Fibroblast of upper back skin (primary cell): ENCODE data around the gene AGAP2.

Experiments used
- DNase-seq: peaks from one replicate; pipeline ENCODE4 v3.0.0-alpha.2; 2013

Gene AGAP2

DNA sequence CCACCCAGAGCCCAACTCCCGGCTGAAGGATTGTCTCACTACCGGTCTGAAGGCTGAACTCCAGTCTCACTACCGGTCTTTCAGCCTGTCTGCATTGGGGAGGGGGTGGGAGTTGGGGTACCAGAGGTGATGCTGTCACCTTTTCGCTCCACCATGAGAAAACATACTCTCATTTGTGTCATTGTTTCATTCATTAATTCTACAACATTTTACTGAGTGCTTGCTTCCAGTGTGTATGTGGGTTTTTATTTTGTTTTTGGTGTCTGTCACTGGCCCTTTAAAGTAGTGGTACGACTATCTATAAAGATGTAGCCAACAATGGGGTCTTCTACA, 14.1 kb upstream of the AGAP2 start:
- no peak for DNase-seq

DNA sequence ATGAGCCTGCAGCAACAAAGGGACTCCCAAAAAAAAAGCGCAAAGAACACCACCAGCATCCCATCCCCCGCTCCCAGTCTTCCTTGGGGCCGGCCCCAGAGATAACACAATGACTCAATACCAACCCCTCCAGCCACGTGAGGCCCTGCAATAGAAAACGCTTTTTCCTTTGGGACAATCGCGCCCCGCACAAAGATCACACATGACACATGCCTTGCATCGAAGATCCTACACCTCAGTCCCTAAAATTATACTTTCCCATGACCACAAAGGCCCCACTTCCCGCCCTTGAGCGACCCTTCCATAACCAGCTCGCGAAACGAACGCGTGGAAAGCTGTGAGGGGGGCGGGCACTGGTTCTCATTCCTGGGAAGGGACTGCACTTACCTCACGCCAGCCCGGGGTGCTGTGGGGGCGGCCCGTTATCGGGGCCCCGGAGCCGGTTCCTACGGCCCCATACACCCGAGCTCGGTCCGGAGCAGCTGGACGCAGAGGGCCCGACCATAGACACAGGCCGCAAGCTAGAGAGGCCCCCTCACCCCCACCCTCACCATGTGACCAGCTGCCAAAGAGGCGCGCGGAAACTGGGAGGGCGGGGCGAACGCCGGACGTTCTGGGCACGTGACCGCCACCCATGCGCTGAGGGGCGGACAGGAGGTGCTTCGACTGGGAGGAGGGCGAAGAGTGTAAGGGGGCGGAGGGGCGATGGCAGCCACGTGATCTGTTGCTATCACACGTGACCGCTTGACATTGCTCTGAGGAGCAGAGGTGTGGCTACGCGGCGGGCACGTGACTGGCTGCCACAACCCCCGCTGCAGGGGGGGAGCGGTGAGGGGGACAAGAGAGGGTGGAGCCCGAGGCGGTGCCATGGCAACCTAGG, 13.5 kb upstream of the AGAP2 start, which contains the start of gene CDK4:
Gene CDK4 (minus strand): TSS at position 523 of the 880 bp plus-strand sequence. CDS start 593 bp downstream, outside the sequence.
- DNase-seq, result peak; percentile 100

DNA sequence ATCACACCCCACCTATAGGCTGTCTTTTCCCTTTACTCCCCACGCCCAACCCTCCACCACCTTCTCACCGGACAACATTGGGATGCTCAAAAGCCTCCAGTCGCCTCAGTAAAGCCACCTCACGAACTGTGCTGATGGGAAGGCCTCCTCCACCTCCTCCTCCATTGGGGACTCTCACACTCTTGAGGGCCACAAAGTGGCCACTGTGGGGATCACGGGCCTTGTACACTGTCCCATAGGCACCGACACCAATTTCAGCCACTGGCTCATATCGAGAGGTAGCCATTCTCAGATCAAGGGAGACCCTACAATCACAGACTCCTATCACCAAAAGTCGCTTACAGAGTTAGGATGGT, 12.9 kb upstream of the AGAP2 start:
- no peak for DNase-seq

DNA sequence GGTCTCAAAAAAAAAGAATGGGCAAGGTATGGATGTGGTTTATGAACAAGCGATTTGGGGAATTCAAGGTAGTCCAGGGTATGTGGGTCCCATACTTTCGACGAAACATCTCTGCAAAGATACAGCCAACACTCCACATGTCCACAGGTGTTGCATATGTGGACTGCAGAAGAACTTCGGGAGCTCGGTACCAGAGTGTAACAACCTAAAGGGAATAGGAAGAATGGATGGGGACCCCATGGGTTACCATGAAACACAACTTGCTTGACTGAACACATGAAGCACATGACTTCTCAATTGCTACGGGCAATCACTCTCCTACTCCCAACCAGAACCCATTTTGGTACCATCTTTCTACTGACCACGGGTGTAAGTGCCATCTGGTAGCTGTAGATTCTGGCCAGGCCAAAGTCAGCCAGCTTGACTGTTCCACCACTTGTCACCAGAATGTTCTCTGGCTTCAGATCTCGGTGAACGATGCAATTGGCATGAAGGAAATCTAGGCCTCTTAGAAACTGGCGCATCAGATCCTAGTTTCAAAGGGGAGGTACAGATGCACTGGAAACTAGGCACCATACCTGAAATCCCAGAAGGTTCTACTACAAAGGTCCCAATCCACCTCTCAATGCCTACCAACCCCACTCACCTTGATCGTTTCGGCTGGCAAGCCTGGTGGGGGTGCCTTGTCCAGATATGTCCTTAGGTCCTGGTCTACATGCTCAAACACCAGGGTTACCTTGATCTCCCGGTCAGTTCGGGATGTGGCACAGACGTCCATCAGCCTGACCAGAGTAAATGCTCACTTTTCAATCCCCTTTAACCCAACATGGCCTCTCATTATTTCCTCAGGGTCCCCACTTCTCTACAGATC, 12.3 kb upstream of the AGAP2 start:
- no peak for DNase-seq

DNA sequence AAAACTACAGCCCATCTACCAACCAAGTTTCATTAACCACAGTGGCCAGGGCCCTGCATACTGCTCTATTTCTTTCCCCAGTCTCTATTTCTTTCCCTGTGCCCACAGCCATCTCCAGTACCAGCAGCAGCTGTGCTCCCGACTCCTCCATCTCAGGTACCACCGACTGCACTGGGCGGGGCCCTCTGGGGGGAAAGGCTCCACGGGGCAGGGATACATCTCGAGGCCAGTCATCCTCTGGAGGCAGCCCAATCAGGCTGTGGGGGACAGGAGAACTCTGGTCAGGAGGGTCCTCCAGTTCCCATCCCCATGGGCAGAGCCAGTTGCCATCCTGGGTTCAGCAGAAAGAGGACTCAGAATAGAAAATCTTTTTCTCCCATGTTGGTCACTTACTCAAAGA, 10.5 kb upstream of the AGAP2 start:
- DNase-seq, result no peak

DNA sequence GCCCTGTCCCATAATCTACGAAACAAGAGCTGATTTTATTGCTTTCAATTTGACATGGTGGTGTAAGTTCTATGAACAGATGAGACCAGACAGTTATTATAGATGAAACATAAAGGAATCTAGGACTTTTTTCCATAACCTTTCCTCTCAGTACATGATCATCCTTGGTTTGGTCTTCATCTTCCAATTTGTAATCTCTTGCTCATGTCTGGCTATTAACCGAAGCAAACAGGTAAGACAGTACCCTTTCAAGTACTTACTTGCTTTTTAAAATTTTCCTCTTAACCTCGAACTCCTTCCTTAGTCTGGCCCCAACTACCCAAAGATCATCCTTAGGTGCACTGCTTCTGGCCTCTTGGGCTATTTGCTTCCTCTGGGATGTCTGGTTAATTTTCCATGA, 7.5 kb upstream of the AGAP2 start:
- no peak for DNase-seq

DNA sequence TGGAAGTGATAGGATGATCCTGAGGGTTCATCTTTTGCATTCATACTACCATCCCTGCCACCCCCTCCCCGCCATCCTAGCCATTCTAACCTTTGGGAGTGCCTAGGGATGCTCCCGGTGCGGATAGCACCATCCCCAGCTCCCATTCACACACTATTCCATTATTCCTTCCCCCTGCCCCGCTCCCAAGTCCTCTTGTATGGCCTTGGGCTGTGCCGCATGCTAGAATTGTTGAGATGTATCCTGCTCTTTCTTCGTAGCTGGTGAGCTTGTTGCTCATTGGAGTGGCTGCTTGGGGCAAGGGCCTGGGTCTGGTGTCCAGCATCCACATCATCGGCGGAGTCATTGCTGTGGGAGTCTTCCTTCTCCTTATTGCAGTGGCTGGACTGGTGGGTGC, 6.9 kb upstream of the AGAP2 start:
- no peak for DNase-seq

DNA sequence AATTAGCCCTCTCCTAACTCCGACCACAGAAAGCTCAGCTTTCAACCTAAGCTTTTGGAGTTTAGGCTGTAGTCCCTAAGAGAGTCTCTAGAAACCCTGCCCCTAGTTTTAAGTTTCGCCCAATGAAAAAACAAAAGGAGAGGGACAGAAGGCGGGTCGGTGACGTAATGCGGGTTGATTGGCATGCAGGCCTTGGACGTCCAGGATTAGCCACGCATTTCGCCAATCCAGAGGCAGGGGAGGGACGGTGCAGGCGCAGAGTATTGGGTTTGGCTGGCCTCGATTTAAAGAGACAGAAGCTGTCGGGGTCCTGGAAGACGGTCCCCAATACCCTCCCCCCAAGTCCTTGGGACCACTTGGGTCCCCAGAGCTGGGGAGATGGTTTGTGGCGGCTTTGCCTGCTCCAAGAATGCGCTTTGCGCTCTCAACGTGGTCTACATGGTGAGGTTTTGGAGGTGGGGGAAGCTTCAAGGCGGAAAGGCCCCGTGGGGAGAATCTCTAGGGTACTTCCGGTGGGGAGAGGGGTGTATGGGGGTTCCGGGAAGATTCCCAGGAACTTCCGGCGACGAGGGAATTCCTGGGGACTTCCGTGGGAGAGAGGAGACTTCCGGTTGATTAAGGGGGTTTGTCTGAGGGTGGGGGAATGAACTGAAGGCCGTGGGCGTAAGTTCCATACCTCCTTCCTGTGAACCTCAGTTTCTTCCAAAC, 6.4 kb upstream of the AGAP2 start, which contains the start of gene TSPAN31:
Gene TSPAN31 (plus strand): TSS at position 263 of the 708 bp plus-strand sequence. CDS start 116 bp downstream, at position 379.
- DNase-seq, result peak; percentile 99

DNA sequence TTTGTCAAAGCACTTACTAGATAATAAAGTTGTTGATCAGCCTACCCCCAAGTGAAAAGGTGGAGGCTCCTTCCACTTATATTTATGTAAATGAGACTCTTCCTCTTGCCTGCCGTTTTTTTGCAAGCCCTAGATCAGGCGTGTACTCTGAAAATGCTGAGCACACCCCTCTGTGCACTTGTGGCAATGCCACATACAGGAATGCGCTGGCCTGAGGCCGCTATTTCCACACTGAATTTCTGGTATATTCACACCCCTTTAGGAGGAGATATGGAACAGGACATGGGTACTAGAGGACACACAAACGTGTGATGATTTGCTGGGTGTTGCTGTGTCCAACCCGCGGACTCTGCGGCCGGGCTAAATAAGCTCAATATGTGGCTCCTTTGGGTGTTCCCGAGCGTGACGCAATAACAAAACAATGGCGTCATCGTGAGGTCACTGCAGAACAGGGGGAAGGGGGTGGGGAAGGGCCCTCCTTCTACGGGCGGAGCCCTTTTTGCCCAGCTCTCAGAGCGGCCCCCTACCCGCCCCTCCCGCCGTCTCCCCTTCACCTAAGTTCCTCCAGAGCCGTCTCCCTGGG, 5.7 kb upstream of the AGAP2 start:
- DNase-seq, result no peak

DNA sequence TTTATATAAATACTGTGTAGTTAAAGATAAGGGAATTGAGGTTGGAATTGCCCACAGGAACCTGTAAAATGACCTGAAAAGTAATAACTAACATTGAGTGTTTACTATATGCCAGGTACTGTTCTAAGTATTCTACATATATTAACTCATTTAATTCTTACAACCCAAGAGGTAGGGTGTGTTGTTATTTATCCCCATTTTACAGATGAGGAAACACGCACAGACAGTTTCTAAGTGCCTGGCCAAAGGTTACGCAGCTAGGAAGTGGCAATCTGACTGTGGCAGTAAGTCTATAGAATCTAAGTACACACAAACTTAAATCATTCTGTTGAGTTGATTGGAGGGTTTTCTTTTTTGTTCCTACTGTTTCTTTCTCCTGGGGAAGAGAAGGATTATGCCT, 5.2 kb upstream of the AGAP2 start:
- DNase-seq, result no peak

DNA sequence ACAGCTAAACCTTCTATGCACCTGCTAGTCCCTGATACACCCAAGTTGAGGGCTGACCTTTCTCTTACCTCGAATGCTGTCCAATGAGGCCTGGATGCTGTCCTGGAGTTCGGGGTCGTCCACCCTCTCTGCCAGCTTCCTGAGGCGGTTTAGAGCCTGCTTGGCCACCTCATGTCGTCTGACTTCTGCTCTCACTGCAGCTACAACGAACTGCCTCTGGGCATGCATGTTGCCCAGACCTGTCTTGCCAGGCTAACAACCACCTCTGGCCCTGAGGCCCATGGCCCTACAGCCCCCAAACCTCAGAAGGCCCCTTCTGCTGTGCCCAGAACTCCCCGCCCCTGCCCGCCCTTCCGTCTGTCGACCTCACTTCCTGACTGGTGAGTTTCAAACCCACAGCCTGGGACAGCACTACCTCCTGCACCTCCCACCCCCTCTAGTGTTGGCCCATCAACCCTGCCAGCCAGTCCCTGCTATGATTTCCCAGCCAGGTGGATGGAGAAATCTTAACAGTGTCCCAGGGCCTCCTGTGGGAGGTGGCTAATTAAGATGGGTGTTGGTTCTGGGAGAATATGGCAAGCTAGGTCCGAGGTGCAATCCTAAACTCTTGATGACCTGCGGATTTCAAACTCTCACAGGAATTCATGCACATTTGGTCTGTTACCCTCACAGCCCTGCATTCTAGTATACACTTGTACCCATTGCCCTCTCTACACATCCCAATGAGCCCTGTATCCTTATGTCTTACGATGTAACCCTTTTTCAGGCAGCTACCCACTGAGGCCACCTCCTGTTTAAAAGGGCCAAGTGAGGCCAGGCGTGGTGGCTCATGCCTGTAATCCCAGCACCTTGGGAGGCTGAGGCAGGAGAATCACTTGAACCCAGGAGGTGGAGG, 3.5 kb upstream of the AGAP2 start:
- DNase-seq, result no peak

DNA sequence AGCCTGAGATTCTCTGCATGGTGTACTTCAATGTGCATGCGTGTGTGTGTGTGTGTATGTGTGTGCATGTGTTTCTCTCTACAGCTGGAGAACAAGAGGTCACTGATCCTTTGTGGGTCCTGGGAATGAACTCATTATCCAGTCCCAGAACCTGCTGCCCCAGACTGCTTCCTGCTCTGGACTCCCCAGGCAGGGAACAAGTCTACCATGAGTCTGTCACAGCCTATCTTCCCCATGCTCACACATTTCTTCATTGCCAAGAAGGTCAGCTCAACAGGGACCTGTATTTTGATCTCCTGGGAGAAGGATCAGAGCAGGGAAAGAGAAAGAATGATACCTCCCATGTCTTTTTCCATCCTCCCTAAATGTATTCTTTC, 2.9 kb upstream of the AGAP2 start:
- no peak for DNase-seq

DNA sequence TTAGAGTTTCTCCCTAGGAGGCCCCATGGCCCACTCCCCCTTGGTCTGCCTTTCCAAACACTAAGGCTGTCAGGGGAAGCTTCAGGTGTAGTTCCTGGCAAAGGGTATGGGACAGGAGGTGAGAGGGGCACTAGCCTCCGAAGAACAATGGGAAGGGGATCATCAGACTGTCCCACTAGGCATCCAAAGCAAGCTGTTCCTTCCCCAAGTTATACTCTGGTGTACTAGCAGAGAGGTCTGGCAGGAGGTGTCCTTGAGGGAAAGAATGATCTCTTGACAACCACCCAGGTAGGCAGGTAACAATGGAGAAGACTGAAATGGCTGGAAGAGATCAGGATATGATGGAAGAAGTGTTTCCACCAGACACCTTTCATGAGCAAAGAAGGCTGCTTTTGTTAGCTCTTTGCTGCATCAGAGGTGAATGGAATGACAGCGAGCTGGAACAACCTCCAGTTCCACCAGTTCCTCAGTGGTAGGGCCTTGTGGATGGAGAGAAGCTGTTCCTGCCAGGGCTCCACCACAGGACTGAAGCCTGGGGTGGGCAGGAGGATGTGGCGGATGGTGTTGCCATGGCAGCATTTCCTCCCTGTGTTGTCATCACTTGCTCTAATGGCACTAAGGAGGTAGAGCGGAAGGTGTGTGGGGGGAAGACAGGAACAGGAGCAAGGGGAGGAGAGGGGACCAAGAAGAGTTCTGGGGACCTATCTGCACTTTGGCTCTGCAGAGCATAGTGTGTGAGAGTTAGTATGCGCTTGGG, 2.3 kb upstream of the AGAP2 start:
- DNase-seq, result no peak

DNA sequence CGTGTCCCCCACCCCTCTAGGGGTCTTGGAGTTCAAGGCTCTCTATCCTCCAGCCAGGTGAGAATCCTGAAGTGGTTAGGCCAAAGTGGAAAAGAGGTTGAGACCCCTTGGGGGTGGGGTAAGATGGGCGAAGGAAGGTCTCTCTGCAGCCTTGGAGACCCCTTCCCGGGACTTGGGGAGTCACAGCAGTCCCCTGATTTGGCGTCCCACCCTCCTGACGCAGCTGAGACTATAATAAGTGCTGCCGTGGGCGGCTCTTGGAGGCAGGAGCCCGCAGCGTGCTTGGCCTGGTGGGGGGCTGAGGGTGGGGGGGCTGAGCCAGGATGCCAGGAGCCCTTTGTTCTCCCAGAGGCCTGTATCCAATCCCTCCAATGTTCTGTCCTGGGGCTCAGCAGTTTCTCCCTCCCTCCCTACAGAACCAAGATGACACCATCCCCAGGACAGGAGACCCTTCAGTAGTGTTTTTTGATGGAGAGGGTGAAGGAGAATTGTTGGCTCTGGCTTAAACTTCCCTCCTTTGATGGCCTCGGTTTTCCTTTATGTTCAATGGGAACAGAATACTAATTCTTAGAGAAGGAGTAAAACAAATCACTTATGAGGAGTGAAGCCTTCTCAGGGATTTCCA, 1.5 kb upstream of the AGAP2 start:
- DNase-seq, result no peak

DNA sequence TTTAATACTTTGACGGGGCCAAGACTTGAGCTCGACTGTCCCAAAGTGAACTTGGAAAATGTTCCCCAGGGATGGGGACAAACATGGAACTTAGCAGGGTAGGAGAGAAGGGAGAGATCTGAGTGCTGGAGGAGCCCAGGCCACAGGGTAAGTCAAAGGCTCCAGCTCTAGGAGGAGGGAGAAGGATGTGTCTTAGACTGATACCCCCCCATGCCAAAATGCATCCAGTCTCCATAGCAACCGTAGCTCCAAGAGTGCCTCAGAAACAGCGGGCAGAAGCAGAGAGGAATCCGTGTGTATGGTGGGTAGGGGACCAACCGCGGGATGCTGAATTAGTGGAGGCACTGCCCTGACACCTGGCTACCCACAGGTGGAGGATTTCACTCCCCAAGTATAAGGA, 845 bp upstream of the AGAP2 start:
- DNase-seq, result no peak

DNA sequence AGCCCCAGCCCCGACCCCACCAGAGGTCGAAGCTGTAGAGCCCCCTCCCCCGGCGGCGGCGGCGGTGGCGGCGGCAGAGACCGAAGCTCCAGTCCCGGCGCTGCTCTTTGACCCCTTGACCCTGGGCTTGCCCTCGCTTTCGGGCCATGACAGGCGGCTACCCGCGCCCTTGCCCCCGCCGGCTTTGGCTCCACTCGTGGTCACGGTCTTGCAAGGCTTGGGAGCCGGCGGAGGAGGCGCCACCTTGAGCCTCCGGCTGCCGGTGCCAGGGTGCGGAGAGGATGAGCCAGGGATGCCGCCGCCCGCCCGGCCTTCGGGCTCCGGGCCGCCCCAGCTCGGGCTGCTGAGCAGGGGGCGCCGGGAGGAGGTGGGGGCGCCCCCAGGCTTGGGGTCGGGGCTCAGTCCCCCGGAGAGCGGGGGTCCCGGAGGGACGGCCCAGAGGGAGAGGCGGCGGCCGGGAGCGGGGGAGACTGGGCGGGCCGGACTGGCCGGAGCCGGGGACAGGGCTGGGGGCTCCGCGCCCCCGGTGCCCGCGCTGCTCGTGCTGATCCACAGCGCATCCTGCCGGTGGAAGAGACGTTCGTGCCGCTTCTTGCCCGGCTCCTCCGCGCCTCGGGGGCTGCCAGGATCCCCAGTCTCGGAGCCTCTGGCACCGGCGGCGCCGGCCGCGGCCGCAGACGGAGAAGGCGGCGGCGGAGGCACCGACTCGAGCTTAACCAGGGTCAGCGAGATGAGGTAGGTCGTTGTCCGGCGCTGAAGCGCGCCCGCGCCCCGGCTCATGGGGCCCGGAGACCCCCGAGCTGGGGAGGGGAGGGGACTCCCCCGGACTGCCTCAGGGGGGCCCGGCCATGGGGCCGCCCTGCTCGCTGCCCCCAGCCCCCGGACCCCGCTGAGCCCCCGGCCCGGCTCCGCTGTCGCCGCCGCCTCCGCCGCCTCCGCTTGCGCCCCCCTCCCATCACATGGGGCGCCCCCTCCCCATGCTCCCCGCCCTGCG, 778 bp downstream of the AGAP2 start:
- DNase-seq, result no peak

DNA sequence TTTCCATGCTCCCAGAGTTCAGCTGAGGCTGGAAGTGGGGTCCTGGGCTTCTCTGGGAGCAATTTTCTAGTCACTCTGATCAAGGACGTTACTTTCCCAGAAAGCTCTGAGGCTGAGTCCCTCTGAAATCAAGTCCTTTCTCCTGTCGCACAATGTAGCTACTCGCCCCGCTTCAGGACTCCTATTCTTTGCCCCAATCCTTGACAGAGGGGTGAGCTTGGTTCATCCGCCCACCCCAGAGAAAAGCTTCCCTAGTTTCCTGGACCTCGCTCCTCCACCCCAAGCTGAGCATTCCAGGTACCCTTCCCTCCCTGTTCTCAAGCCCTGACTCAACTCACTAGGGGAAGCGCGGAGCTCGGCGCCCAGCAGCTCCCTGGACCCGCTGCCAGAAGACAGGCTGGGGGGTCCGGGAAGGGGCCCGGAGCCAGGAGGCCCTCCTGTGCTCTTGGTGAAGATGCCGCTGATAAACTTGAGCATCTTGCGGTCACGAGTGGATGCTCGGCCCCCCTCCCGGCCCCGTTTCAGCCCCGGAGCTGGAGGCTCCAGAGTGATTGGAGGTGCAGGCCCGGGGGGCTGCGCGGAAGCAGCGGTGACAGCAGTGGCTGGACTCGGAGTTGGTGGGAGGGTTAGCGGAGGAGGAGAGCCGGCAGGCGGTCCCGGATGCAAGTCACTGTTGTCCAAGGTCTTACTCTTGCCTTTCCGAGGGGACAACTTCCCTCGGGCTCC, 1.6 kb downstream of the AGAP2 start:
- DNase-seq, result no peak

DNA sequence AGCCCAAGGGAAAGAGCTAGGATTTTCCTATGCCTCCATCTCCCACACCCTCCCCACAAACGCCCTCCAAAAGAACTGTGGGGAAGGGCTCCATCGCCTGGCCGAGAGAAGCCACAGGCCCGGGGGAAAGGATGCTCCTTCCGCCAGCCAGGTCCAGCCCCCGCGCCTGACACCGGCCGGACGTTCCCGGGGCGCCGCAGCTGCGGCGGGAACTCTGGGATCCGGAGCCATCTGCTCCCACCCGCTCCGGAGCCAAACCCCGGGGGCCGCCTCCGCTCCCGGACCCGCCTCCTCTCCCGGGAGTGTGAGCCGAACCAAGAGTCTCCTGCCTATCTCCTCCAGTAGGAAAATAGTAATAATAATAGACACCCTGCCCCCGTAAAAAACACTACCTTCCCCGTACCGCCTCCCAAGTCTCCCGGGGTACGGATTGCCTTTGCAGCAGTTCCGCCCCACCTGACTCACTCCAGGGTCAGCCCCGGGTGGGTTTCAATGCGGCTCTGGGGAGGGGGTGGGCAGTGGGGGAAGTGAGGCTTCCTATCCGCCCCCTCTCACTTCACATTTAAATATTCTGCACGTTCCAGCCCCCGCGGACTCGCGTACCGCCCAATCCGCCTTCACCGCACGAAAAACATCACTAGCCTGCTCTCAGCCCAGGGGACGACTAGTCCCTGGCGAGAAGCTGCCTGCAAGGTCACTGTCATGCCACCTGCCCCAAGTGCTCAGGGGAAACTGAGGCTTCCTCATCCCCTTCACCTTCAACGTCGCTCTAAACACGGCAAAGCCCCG, 2.4 kb downstream of the AGAP2 start:
- peak; percentile 14 for DNase-seq
